Renal cortical epithelial cell (primary cell): ENCODE results near the gene VPS11. TPM values are rescaled to one million over a fixed set of nuclear protein-coding genes. Genes with fewer than 3 reads are reported as not detected.
A peak's percentile ranks its signal among the peaks of the same experiment; 100 is the strongest.
"Not testable (repeated sequence)": the region's sequence is repeated elsewhere in the genome, so short reads cannot be mapped to it uniquely, and the experiment has no call there.

Source experiments
- DNase-seq: peaks from one replicate; pipeline ENCODE4 v3.0.0-alpha.2; 2011; ENCODE audit warnings: low read depth
- total RNA-seq: library from RNA; depleted of rRNA; stranded (reverse); fragments of >200 nt; gene quantifications from 2 replicates; pipeline ENCODE4 v1.2.3, GENCODE V29; 2014

The VPS11 gene
- total RNA-seq, 1 donor from 2014 or later: 29.3 TPM

DNA sequence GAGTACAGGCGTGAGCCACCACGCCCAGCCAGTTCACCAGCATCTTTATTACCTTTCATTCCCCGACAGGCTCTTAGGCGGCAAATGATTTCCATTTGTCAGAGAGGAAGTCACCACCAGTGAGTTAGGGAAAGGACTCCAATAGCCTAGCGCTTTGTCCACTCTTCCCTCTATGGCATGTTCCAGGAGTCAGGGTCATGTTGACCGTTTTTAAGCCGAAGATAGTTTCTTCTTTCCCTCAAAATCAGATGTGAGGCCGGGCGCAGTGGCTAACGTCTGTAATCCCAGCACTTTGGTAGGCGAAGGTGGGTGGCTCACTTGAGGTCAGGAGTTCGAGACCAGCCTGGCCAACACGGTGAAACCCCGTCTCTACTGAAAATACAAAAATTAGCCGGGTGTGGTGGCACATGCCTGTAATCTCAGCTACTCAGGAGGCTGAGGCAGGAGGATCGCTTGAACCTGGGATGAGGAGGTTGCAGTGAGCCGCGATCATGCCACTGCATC is 35.6 kb downstream of the VPS11 start:
- DNase-seq: not testable (repeated sequence)

DNA sequence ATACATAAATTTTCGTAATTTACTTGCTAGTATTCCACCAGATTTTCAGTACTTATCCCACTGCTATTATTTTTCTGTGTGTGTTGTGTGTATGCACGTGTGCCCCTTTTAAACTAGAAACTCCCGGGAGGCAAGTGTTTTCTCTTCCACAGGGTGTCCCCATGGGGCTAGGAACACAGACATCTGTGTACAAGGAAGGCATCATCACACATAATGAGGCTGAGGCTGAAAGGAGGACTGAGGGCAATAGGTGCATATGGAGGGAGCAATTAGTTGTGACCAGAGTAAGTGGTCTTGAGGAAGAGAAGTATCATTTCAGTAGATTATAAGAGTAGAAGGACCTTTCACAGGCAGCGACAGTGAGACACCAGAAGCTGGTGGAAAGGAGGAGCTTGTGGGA is 36.2 kb downstream of the VPS11 start:
- DNase-seq: no peak

DNA sequence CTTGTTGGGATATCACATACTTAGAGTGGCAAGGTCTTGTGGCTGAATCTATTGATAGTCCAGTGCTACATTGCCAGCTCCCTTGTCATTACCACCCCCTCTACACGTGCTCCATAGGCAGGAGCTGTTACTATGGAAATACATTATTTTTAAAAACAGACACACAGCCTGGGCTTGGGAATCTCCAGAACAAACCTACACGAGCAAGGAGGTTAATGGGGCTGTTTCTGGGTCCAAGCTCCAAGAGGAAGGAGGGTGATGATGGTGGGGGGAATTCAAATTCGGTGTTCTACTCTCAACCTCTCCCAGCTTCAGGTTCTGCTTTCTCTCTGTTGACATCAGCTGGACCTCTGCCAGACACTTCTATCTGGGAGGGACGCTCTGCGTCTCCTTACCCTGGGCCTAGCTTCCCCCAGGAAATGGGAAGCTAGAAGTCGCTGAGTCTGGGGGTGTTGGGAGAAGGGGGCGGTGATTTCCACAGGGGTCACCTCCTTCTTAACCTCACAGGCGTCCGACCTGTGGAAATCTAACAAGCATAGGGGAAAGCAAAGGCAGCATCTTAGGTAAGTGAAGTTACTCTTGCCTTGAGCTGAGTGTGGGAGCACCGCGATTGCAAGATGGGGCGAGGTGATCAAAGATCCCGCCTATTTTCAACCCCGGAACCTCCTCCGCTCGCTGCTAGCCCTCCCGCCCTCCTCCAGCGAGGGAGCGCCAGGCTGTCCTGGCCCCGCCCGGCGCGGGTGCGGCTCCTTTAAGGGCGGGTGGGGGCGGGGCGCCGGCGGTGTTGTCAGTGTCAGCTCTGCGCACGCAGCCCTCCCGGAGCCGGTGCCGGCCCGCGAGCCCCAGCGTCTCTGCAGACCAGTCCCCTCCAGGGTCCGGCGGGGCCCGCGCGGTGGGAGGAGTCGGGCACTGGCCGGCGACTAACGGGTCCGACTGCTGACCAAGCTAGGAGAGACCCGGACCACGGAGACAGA is 39.2 kb downstream of the VPS11 start, which contains the start of gene C2CD2L:
Gene C2CD2L, plus strand, starts transcription at position 781 of the 974 bp plus-strand sequence. CDS start 398 bp downstream, outside the sequence.
- peak; percentile 76 for DNase-seq

DNA sequence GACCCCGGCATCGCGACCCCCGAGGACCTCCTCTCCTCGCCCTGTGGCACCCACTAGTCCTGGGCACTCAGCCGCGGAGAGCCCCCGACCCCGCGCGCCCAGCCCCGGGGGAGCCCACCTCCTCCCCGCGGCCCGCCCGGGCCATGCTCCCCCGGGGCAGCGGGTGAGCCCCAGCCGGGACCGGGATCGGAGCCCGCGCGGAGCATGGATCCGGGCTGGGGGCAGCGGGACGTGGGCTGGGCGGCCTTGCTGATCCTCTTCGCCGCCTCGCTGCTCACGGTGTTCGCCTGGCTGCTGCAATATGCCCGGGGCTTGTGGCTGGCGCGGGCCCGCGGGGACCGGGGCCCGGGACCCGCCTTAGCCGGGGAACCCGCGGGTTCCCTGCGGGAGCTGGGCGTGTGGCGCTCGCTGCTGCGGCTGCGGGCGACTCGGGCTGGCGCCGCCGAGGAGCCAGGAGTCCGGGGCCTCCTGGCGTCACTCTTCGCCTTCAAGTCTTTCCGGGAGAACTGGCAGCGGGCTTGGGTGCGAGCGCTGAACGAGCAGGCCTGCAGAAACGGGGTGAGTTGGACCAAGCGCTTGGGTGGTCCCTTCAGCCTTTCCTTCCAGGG is 40.0 kb downstream of the VPS11 start:
- DNase-seq: no peak

DNA sequence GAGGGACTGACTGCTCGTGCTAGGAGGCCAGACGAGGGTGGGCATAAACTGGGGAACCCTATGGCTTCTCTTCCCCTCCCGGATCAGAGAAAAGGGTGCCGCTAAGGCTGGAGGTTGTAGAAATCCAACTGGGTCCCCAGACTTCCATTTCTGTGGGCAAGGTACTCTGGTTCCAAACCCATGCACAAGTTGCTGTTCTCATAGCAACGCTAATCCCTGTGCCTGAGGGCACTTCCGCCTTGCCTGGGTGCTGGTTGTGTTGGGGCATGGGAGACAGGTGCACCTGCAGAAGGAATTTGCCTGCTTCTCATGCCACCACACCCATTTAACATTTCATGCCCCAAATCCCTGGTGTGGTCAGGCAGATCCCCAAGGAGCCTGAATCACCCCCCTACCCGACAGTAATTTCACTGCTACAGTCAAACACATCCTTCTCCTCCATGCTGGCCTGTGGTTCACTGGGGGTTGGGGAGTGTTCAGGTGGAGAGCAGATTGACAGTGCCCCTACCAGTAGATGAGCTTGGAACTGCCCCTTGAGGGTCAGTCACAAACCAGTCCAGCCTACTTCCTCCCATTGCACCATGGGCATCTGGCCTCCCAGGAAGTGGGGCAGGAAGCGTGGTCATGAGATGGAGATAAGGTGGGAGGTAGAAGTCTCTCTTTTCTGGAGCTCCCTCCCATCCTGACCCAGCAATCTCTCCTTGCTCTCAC is 40.7 kb downstream of the VPS11 start:
- DNase-seq: peak; percentile 54

DNA sequence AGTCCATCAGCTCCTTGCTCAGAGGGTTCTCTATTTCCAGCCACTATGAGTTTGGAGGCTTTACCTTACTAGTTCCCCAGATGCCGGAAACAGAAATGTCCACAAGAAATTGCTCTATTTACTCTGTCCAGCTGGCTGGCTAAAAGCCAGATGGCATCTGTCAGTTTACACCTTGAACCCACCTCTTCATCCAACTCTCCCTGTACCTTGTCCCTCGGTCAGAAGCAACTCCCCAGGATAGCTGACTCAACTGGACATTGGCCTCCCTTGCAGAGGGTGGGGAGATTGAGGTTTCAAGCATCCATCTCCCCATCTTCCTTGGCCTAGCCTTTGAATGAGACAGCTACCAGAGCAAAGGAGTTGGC is 41.2 kb downstream of the VPS11 start:
- no peak for DNase-seq

DNA sequence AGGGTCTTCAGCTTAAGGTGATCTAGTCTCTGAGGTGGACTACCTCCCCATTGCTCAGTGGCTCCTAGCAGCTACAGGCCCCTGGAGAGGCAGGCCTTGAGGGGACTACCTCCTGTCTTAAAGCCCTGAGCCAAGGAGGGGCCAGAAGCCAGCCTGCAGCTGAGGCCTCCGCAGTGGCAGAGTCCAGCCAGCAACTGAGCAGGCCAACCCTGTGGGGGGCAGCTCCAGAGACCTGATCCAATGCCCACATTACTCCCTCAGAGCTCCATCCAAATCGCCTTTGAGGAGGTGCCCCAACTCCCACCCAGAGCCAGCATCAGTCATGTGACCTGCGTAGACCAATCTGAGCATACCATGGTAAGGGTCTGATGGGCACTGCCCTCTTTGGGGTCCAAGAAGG is 42.2 kb downstream of the VPS11 start:
- DNase-seq: no peak

DNA sequence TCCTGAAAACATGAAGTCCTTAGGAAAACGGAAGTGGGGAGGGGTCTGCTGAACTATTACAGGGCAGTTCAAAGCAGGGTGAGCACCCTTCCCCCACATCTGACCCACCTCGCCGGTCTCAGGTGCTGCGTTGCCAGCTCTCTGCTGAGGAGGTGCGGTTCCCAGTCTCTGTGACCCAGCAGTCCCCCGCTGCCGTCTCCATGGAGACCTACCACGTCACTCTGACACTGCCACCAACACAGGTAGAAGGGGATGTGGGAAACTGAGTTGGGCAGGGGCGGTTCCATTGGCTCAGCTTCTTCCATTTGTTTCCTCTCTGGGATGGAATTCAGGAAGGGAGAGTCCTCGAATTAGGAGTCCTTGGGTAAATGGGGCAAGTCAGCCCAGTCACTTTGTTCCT is 42.8 kb downstream of the VPS11 start:
- DNase-seq: no peak

DNA sequence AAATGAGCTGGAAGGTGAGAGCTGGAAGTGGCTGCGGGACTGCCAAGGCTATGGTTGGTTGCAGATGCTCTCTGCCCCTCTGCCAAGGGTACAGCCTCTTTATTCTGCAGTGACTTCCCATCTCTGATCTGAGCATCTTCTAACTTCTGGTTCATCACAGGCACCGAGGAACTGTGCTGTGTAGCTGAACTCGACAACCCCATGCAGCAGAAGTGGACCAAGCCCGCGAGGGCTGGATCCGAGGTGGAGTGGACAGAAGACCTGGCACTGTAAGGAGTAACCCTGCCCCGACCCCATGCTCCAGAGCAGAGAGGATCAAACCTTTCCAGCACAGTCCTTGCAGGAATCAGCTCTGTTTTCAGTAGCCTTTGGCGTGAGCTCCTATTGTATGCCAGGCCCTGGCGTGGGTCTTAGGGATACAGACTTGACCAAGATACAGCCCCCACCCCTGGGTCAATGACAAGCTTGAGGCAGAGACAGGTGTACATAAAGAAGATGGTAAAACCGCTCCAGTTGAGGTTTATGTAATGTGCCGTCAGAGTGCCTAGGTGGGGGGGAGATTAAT is 43.8 kb downstream of the VPS11 start:
- DNase-seq: no peak

DNA sequence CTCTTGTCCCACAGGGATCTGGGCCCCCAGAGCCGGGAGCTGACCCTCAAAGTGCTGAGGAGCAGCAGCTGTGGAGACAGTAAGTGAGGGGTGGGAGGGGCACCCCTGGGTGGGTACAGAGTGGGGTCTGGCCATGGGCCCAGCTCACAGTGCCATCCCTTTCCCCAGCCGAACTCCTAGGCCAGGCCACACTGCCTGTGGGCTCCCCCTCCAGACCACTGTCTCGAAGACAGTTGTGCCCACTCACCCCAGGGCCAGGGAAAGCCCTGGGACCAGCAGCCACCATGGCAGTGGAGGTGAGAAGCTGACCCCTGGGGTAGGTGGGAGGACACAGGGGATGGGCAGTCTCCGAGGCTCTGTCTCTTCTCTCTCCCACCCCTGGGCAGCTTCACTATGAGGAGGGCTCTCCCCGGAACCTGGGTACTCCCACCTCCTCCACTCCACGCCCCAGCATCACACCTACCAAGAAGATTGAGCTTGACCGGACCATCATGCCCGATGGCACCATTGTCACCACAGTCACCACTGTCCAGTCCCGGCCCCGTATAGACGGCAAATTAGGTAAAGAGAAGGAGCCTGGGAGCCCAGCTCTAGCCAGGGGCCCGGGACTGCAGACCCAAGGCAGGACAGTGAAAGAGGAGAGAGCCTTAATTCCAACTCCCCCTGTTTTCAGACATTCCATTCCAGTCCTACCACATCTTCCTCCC is 44.8 kb downstream of the VPS11 start:
- no peak for DNase-seq

DNA sequence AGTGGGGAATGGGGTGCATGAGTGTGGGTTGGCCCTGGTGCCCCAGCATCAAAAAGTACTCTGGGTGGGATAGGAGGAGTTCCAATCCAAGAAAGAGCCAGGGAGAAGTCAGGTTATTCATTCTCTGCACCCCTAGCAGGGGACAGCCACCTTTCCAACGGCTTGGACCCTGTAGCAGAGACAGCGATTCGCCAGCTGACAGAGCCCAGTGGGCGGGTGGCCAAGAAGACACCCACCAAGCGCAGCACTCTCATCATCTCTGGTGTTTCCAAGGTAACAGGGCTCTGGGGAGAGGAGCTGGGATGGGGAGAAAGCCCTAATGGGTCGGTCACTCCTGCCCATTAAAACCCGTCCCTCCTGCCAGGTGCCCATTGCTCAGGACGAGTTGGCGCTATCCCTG is 46.1 kb downstream of the VPS11 start:
- no peak for DNase-seq

DNA sequence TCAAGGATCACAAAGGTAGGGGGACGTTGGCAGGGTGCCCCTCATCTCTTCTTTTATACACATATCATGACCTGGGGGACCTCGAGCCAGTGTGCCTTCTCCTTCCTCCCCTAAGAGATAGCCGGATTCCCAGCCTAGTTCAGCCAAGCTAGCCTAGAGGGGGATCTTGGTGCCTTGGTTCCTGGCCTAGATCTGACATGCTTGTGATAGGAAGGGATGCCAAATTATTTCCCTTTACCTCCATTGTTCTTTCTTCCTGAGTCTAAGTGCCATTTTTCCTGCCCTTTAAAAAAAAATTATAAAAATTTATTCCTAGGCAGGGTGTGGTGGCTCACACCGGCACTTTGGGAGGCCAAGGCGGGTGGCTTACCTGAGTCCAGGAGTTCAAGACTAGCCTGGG is 46.7 kb downstream of the VPS11 start:
- no peak for DNase-seq

DNA sequence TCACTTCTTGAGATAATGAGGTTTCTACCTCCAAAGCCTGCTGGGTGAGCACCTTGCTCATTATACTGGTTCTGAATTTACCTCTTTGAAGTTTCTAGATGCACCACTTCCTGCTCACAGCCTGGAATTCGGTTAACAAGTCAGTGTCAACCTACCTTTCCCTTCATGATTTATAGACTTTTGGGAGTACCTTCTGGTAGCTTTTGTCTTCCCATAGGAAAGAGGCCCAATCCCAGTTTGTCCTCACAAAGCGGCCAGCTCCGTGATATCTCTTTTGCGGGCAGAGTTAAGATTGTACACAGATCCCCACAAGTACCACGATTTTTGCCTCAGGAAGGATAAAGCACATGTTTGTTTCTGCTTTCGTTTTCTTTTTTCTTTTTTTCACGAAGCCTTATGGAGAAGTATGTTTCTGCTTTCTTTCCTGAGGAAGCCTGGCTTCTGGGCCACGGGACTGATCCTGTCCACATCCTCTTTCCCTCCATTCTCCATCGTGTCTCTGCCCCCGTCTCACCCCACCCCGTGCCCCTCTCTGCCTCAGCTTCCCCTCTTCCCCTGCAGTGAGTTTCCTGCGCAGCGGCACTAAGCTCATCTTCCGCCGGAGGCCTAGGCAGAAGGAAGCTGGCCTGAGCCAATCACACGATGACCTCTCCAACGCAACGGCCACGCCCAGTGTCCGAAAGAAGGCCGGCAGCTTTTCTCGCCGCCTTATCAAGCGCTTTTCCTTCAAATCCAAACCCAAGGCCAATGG is 48.0 kb downstream of the VPS11 start:
- no peak for DNase-seq

DNA sequence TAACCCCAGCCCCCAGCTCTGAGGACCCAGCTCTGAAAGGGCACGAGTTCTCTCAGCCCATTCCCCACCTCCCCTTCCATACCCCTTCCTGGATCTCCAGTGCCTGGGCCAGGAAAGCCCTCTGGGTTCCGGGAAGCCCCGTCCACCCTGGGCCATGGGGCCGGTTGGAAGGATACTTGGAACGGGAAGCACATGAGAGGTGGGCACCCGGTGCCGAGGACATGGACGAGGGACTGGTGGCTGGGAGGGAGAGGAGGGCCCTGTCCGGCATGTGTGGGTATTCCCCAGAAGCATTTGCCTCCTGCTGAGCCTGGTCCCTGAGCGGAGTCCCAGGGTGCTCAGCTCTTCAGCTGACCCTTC is 48.6 kb downstream of the VPS11 start:
- no peak for DNase-seq

DNA sequence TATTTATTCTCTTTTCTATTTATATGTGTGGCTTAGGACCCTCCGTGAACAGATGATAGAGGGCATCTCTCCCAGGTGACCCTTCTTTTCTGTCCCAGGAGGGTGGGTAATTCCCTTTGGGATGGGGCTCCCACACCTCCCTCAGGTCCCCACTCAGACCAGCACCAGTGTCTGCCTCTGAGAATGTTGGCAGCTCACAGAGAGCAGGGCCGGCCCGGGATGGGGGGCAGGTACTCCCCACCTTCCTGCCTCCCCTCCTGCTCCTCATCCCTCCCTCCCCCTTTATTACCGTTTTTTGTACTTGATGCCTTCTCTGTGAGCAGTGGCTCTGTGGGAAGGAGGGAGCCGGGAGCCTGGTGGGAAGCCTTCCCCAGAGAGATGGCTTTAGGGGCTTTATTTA is 49.0 kb downstream of the VPS11 start:
- no peak for DNase-seq

DNA sequence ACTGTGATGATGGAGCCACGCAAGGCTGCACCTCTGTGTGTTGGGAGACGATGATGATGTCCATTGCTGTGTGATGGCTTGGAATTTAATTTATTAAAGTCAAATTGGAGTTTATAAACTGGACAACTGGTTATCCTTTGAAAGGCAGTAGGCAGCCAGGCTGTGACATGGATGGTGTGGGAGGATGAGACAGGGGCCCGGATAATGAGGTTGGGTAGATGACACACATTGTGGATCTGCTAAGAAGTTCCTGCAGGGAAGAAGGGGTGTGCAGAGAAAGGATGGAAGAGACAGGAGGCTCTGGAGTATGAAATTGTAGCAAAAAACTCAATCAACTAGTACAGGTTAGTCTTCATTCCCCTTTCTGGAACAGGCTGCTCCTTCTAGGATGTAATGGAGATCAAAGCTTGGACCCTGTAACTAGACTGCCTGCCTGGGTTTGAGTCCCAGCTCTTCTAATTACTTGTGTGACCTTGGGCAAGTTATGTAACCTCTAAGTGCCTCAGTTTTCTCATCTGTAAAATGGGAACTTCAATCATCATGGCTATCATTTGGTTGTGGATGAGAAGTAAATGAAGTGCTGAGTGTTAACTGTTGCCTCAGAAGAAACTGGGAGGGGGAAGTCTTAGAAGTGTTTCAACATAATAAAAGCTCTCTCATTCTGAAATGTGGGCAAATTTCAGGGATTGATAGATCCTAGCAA is 49.5 kb downstream of the VPS11 start:
- no peak for DNase-seq

DNA sequence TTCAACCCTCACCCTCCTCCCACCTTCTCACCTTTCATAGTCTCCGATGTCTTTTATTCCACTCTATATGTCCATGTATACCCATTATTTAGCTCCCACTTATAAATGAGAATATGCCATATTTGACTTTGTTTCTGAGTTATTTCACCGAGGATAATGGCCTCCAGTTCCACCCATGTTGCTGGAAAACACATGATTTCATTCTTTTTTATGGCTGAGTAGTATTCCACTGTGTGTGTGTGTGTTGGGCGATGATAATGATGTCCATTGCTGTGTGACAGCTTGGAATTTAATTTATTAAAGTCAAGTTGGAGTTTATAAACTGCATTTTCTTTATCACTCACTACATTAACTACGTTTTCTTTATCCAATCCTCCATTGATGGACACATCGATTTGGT is 50.6 kb downstream of the VPS11 start:
- no peak for DNase-seq

DNA sequence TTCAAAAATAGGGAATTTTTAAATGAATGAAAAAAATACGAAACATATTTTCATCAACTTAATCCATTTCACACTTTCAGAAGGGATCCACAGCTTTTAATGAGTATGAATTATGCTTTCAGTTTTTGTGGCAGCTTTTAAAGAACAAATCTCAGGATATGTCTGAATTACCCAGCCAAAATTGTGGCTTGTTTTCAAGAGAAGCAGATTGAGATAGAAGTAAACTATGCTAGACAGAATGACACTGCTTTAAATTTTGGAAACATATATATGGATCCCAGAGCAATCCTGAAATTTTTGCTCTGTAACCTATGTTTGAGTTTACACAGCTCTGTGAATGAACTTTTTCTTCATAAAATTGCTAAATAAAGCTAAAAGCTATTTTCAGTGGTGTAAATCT is 51.3 kb downstream of the VPS11 start:
- DNase-seq: no peak

DNA sequence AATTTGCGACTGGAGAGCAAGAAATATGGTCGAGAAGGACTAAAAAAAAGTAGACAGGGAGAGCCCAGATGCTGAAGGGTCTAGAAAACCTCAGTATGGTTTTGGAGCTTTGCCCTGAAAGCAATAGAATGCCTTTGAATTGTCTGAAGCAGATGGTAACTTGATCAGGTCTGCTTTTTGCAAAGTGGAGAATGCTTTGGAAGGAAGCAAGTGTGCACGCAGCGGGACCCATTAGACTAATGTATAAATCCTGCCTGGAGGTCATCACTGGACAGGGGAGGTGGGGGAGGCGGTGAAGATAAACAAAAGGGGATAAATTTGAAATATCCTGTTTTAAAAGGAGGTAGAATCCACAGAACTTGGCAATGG is 53.0 kb downstream of the VPS11 start:
- peak; percentile 28 for DNase-seq
